HepG2 (cell line): ENCODE data around the gene CDC42BPG. TPM values are rescaled to one million over a fixed set of nuclear protein-coding genes. Genes with fewer than 3 reads are reported as not detected.

Experiments used
- ATF5 ChIP-seq: sonication (generic); formaldehyde crosslinking; IDR thresholded peaks from 2 replicates; pipeline ENCODE4 v1.4.0; 2020; ENCODE audit warnings: mild to moderate bottlenecking, low read depth, missing genetic modification reagents
- ELK4 ChIP-seq: sonication (generic); formaldehyde crosslinking; IDR thresholded peaks from 2 replicates; pipeline ENCODE4 v1.9.0; 2021; ENCODE audit warnings: missing genetic modification reagents, borderline replicate concordance
- HMGXB4 ChIP-seq, 2 experiments: sonication (generic) in 1 of 2; formaldehyde crosslinking in 1 of 2; IDR thresholded peaks; 2 replicates each; pipeline versions ENCODE4 v1.4.0 to v1.6.1; 2018 to 2020; ENCODE audit warnings: missing genetic modification reagents in 2 of 2, borderline replicate concordance in 1 of 2, low read depth in 1 of 2, mild to moderate bottlenecking in 1 of 2, missing biosample characterization in 1 of 2
- HNRNPUL1 ChIP-seq: fragments of 200-400 bp; formaldehyde crosslinking; IDR thresholded peaks from 2 replicates; pipeline ENCODE4 v1.6.1; 2017; ENCODE audit warnings: low read depth, mild to moderate bottlenecking, low read length, moderate library complexity
- JDP2 ChIP-seq: sonication (generic); formaldehyde crosslinking; IDR thresholded peaks from 2 replicates; pipeline ENCODE4 v1.8.1; 2022; ENCODE audit warnings: missing genetic modification reagents, borderline replicate concordance
- KLF15 ChIP-seq: sonication (generic); formaldehyde crosslinking; IDR thresholded peaks from 2 replicates; pipeline ENCODE4 v1.8.1; 2023; ENCODE audit warnings: borderline replicate concordance, mild to moderate bottlenecking, inconsistent platforms, missing genetic modification reagents, mixed read lengths
- NFIB ChIP-seq: sonication (generic); formaldehyde crosslinking; IDR thresholded peaks from 2 replicates; pipeline ENCODE4 v1.9.0; 2021; ENCODE audit warnings: missing genetic modification reagents, mild to moderate bottlenecking, borderline replicate concordance
- NPAS2 ChIP-seq: sonication (generic); formaldehyde crosslinking; IDR thresholded peaks from 2 replicates; pipeline ENCODE4 v1.8.0; 2022; ENCODE audit warnings: mild to moderate bottlenecking, missing genetic modification reagents, borderline replicate concordance
- PCBP1 ChIP-seq: fragments of 200-400 bp; formaldehyde crosslinking; IDR thresholded peaks from 2 replicates; pipeline ENCODE4 v1.6.1; 2017; ENCODE audit warnings: mild to moderate bottlenecking, low read depth, low read length, borderline replicate concordance
- PHF8 ChIP-seq: sonication (generic); formaldehyde crosslinking; IDR thresholded peaks from 2 replicates; pipeline ENCODE4 v1.5.0; 2020; ENCODE audit warnings: missing genetic modification reagents
- POGK ChIP-seq: sonication (generic); formaldehyde crosslinking; conservative IDR thresholded peaks from 2 replicates; pipeline ENCODE4 v1.8.0; 2022; ENCODE audit warnings: mild to moderate bottlenecking, moderate library complexity, missing genetic modification reagents
- ZBTB4 ChIP-seq: sonication (generic); formaldehyde crosslinking; IDR thresholded peaks from 2 replicates; pipeline ENCODE4 v1.4.0; 2020; ENCODE audit warnings: missing genetic modification reagents, mild to moderate bottlenecking, borderline replicate concordance
- ZNF224 ChIP-seq: sonication (generic); formaldehyde crosslinking; IDR thresholded peaks from 2 replicates; pipeline ENCODE4 v1.5.0; 2020; ENCODE audit warnings: mild to moderate bottlenecking, missing genetic modification reagents
- ZNF256 ChIP-seq: sonication (generic); formaldehyde crosslinking; conservative IDR thresholded peaks from 2 replicates; pipeline ENCODE4 v1.4.0; 2020; ENCODE audit warnings: missing genetic modification reagents
- ZNF501 ChIP-seq: sonication (generic); formaldehyde crosslinking; IDR thresholded peaks from 2 replicates; pipeline ENCODE4 v1.5.1; 2020; ENCODE audit warnings: mild to moderate bottlenecking, moderate library complexity, missing genetic modification reagents
- ZNF614 ChIP-seq: IDR thresholded peaks from 2 replicates; pipeline ENCODE4 v1.6.1; 2018; ENCODE audit warnings: missing biosample characterization, missing genetic modification reagents, inconsistent platforms, borderline replicate concordance
- ZSCAN12 ChIP-seq: sonication (generic); formaldehyde crosslinking; IDR thresholded peaks from 2 replicates; pipeline ENCODE4 v1.9.0; 2021; ENCODE audit warnings: mild to moderate bottlenecking, missing genetic modification reagents
- polyA plus RNA-seq, 8 experiments: library from polyadenylated mRNA; depleted of rRNA in 3 of 8; stranded (reverse) in 7 of 8; unstranded in 1 of 8; fragments of >200 nt; fragmentation: Illumina TruSeq in 4 of 8; extraction: Trizol in 4 of 8; gene quantifications; 2 replicates each; pipeline versions ENCODE4 v1.2.1 to v1.2.3, GENCODE V29; 2011 to 2016; ENCODE audit warnings: low read depth in 4 of 8, missing spikeins in 1 of 8, mixed read lengths in 1 of 8; ENCODE audit not compliant: insufficient read depth in 1 of 8
- total RNA-seq, 5 experiments: library from RNA; depleted of rRNA; stranded (reverse); fragments of >200 nt; fragmentation: Illumina TruSeq; extraction: Trizol; gene quantifications; 2 replicates each; pipeline ENCODE4 v1.2.3, GENCODE V29; 2016; ENCODE audit warnings: low read depth in 1 of 5

The CDC42BPG gene
- total and polyA plus RNA-seq, 2 of the 13 experiments (the other 11 are each of a cell fraction or from before 2014, with no cell fraction given) = 0.55 to 1.4 TPM

- TF ChIP-seq ZBTB4 (CRISPR knock-in tag) (no peak; the same call in 1 of the 2 replicates), ELK4 (CRISPR knock-in tag) (no peak), PCBP1 (0 out of 2 replicates have a peak, but pooled peaks have one; percentile 12), ZNF614 (CRISPR knock-in tag) (peak; percentile 47; the same call in 1 of the 2 replicates), ZNF501 (CRISPR knock-in tag) (peak; percentile 66; the same call in 1 of the 2 replicates), HNRNPUL1 (no peak; the same call in 1 of the 2 replicates), HMGXB4 (CRISPR knock-in tag; IDR thresholded peaks at IDR 0.05; ENCODE audit: borderline replicate concordance in 1 of 2, low read depth in 1 of 2) (peak in 1 of 2 experiments; percentile 72; a peak in 3 of 4 replicates), ZNF224 (CRISPR knock-in tag) (0 out of 2 replicates have a peak, but pooled peaks have one; percentile 18), NFIB (CRISPR knock-in tag) (no peak), ZSCAN12 (CRISPR knock-in tag) (no peak), KLF15 (CRISPR knock-in tag) (peak; percentile 50; the same call in 1 of the 2 replicates), JDP2 (CRISPR knock-in tag) (no peak), PHF8 (CRISPR knock-in tag) (peak; percentile 79), ZNF256 (0 out of 2 replicates have a peak, but pooled peaks have one; percentile 7), ATF5 (CRISPR knock-in tag) (peak; percentile 81; the same call in 1 of the 2 replicates), POGK (CRISPR knock-in tag) (no peak; the same call in 1 of the 2 replicates), NPAS2 (no peak)
Observed at GRCh38 chr11:64893194-64894069, 49.0 kb upstream of the CDC42BPG start (continued).
